Measurements from ENCODE around the gene TRAT1.

The TRAT1 gene, protein sequence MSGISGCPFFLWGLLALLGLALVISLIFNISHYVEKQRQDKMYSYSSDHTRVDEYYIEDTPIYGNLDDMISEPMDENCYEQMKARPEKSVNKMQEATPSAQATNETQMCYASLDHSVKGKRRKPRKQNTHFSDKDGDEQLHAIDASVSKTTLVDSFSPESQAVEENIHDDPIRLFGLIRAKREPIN

DNA sequence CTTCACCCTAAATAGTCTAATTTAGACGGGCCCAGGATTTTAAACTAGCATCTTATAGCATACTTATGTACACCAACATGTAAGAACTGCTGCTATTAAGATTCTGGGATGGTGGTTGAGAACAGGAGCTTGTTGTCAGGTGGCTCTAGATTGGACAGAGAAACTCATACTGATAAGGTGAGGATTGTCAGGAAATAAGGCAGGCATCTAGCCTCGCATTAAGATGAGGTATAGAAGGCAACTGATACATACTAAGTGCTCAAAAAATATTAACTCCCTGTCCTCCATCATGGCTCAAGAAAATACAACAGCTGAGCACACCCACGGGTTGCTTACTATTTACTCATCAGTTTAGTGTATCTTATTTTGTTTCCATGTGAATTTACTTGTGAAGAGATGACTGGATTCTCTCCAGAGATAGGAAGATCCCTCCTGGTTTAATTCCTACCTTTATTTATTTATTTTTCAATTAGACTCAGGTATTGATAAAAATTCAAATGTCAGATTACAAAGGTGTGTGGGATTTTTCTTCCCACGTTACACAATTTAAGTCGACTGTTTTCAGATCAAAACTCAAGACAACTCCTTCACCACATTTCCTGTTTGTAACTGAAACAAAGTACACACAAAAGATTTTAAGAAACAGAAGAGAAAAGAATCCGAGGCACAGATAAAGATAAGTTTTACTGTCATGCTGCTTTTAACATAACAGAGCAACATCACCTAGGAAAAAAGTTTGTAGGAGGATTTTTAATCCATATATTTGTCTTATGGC is at the start of gene TRAT1:
Gene TRAT1, plus strand, starts transcription at position 664 of the 775 bp plus-strand sequence. CDS start 142 bp downstream, outside the sequence.
- Histone ChIP-seq H3K36me3 (ENCODE audit: control insufficient read depth, insufficient read depth, low read length, severe bottlenecking) (no peaks in the 10 kb centered on the region), H3K9me3 (ENCODE audit: control insufficient read depth, low read length) (no peaks in the 10 kb centered on the region), H3K9ac (ENCODE audit: low read length) (no peak within 1 kb of the TSS), H3K4me3 (ENCODE audit: low read length) (no peak within 1 kb of the TSS), H3K4me1 (ENCODE audit: control insufficient read depth, insufficient read depth, low read length) (no peaks in the 10 kb centered on the region), H3K27me3 (replicated peaks; ENCODE audit: control insufficient read depth, insufficient read depth, low read length) (no peaks in the 10 kb centered on the region)
- no peak for DNase-seq (ENCODE audit: low read depth)

DNA sequence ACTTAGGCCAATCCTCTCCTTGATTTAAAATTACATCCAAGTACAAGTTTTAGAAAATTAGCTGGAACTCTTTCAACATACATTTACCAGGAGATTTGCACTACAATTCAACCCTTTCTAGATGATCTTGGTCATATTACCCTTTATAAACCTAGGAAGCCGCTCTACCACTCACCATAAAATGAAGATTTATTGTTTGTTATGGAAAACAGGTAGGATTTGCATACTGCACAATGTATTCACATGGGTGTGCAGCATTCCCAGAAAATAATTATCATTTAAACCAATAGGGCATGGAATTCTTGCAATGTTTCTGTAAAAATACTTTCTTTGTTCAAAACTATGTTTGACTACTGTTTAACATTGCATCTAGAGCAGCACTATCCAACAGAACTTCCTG is 46.9 kb upstream of the TRAT1 start:
- Histone ChIP-seq H3K9ac (ENCODE audit: low read length) (no peak overlapping the region), H3K4me1 (ENCODE audit: control insufficient read depth, insufficient read depth, low read length) (no peaks in the 10 kb centered on the region), H3K36me3 (ENCODE audit: control insufficient read depth, insufficient read depth, low read length, severe bottlenecking) (no peaks in the 10 kb centered on the region), H3K4me3 (ENCODE audit: low read length) (no peak overlapping the region), H3K27me3 (replicated peaks; ENCODE audit: control insufficient read depth, insufficient read depth, low read length) (no peaks in the 10 kb centered on the region), H3K9me3 (ENCODE audit: control insufficient read depth, low read length) (no peaks in the 10 kb centered on the region)
- DNase-seq (ENCODE audit: low read depth), result no peak

DNA sequence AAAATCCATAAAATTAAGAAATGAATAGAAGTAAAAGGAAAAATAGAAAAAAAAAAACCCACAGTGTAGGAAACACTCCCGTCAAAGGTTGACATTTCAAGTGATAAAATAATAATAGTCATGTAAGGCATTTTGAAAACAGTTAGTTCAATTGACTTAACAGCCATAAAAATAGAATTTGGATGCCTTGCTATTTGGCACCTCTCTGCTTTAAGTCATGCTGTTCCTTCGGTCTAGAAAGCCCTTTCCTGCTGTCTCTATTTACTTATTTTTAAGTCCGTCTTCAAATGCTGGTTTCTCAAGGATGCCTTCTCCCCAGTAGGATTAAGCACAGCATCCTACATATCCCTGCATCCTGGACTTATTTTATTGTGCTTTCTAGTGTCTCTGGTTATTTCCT is 43.1 kb upstream of the TRAT1 start:
- Histone ChIP-seq H3K4me1 (ENCODE audit: control insufficient read depth, insufficient read depth, low read length) (no peaks in the 10 kb centered on the region), H3K4me3 (ENCODE audit: low read length) (no peak overlapping the region), H3K36me3 (ENCODE audit: control insufficient read depth, insufficient read depth, low read length, severe bottlenecking) (no peaks in the 10 kb centered on the region), H3K9me3 (ENCODE audit: control insufficient read depth, low read length) (no peaks in the 10 kb centered on the region), H3K9ac (ENCODE audit: low read length) (no peak overlapping the region), H3K27me3 (replicated peaks; ENCODE audit: control insufficient read depth, insufficient read depth, low read length) (no peaks in the 10 kb centered on the region)
- DNase-seq (ENCODE audit: low read depth), result no peak

DNA sequence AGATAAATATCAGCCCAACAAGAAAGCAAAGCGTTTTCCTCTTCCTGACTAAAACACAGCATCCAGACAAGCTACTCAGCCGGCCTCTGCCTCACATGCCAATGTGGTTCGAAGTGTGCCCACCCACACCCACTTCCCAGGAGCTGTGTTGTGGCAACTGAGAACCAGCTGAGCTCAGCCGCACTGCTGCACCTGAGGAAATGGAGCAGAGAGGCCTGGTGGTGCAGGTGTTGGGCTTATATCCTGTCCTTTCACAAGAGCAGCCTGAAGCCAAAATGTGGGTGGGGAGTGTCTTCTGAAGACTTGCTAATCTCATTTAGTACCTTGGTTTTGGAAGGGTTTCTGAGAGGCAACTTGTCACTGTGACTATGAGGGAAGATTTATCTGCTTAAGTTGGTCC is 42.4 kb upstream of the TRAT1 start:
- peaks cover 2% of the 10 kb centered on the region for H3K9me3 ChIP-seq (ENCODE audit: control insufficient read depth, low read length)

DNA sequence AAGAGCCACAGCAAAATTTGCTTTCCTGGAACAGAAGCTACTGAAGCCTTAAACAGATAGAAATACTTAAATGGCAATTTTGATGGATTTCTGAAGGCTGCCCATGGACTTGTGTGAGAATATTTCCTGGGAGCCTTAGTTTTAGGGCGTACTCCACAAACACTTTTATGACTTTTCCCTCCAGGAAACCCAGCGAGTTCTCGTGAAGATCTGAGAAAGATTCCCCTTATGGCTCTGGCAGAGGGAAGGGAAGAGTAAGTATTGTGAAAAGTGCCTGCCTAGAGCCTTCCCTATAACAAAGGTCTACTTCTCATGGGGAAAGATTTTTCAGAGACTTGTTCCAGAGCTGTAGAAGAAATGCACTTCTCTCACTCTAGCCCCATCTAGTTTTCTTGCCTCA is 31.1 kb upstream of the TRAT1 start:
- H3K4me1 ChIP-seq (ENCODE audit: control insufficient read depth, insufficient read depth, low read length), result no peaks in the 10 kb centered on the region
- no peaks in the 10 kb centered on the region for H3K36me3 ChIP-seq (ENCODE audit: control insufficient read depth, insufficient read depth, low read length, severe bottlenecking)

More for the DNA sequence above, 42.4 kb upstream of the TRAT1 start:
- no peak for DNase-seq (ENCODE audit: low read depth)
- Histone ChIP-seq H3K36me3 (ENCODE audit: control insufficient read depth, insufficient read depth, low read length, severe bottlenecking) (no peaks in the 10 kb centered on the region), H3K27me3 (replicated peaks; ENCODE audit: control insufficient read depth, insufficient read depth, low read length) (no peaks in the 10 kb centered on the region), H3K9ac (ENCODE audit: low read length) (no peak overlapping the region), H3K4me3 (ENCODE audit: low read length) (no peak overlapping the region), H3K4me1 (ENCODE audit: control insufficient read depth, insufficient read depth, low read length) (no peaks in the 10 kb centered on the region)

DNA sequence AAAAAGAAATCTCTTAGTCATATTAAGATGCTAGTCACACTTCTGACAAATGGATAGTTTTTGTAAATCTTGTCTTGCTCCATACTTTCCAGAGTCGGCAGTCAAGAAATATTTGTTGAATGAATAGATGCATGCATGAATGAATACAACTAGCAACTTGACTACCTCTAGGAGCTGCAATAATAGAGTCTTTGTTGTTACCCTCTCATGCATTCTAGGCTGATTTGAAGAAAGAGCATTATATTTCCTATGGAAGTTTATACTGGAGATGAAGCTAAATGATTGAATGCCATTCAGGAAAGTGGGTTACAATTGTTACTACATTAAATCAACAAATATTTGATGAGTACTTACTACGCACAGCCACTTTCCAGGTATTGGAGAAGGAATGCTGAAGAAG is 18.1 kb upstream of the TRAT1 start:
- no peak overlapping the region for H3K4me3 ChIP-seq (ENCODE audit: low read length)
- H3K4me1 ChIP-seq (ENCODE audit: control insufficient read depth, insufficient read depth, low read length), result no peaks in the 10 kb centered on the region
- H3K36me3 ChIP-seq (ENCODE audit: control insufficient read depth, insufficient read depth, low read length, severe bottlenecking), result no peaks in the 10 kb centered on the region
- peaks cover 6% of the 10 kb centered on the region for H3K9me3 ChIP-seq (ENCODE audit: control insufficient read depth, low read length)
- no peaks in the 10 kb centered on the region for H3K27me3 ChIP-seq (replicated peaks; ENCODE audit: control insufficient read depth, insufficient read depth, low read length)
- no peak overlapping the region for H3K9ac ChIP-seq (ENCODE audit: low read length)
- DNase-seq (ENCODE audit: low read depth), result no peak

More for the DNA sequence above, 31.1 kb upstream of the TRAT1 start:
- Histone ChIP-seq H3K27me3 (replicated peaks; ENCODE audit: control insufficient read depth, insufficient read depth, low read length) (no peaks in the 10 kb centered on the region), H3K9ac (ENCODE audit: low read length) (no peak overlapping the region), H3K9me3 (ENCODE audit: control insufficient read depth, low read length) (no peaks in the 10 kb centered on the region), H3K4me3 (ENCODE audit: low read length) (no peak overlapping the region)
- DNase-seq (ENCODE audit: low read depth), result no peak

DNA sequence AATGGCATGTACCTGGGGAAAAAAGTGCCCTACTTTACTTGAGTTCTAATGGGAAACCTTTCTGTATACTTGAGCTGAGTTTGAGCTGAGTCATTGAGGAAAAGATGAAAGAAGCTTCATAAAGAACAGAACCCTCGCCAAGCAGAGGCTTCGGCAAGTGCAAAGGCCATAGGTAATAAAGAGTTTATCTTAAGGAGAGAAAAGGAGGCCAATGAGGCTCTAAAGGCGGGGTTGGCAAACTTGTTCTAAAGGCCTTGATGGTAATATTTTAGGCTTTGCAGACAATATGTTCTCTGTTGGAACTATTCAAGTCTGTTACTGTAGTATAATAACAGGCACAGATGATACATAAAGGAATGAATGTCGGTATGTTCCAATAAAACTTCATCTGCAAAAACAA is 17.6 kb upstream of the TRAT1 start:
- Histone ChIP-seq H3K9me3 (ENCODE audit: control insufficient read depth, low read length) (peaks cover 6% of the 10 kb centered on the region), H3K36me3 (ENCODE audit: control insufficient read depth, insufficient read depth, low read length, severe bottlenecking) (no peaks in the 10 kb centered on the region), H3K27me3 (replicated peaks; ENCODE audit: control insufficient read depth, insufficient read depth, low read length) (no peaks in the 10 kb centered on the region), H3K4me1 (ENCODE audit: control insufficient read depth, insufficient read depth, low read length) (no peaks in the 10 kb centered on the region), H3K9ac (ENCODE audit: low read length) (no peak overlapping the region), H3K4me3 (ENCODE audit: low read length) (no peak overlapping the region)
- DNase-seq (ENCODE audit: low read depth), result no peak

DNA sequence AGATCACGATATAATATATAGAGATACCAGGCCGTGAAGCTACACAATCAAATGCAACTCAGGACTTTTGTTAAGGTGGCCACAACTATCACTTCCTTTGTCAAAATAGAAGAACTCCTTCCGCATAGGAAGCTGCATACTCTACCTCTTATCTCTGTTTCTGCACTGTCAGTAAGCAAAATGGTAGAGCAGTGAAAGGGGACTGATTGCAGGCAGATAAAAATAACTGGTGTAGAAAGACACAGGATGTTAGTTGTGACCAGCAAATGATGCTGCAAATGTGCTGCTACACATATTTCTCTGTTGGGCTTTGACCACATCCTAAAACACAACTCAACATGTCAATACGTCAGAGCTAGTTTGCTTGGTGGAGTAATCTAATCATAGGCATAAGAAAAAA is 16.3 kb upstream of the TRAT1 start:
- Histone ChIP-seq H3K9ac (ENCODE audit: low read length) (no peak overlapping the region), H3K4me1 (ENCODE audit: control insufficient read depth, insufficient read depth, low read length) (no peaks in the 10 kb centered on the region), H3K36me3 (ENCODE audit: control insufficient read depth, insufficient read depth, low read length, severe bottlenecking) (no peaks in the 10 kb centered on the region), H3K4me3 (ENCODE audit: low read length) (no peak overlapping the region), H3K9me3 (ENCODE audit: control insufficient read depth, low read length) (peaks cover 6% of the 10 kb centered on the region), H3K27me3 (replicated peaks; ENCODE audit: control insufficient read depth, insufficient read depth, low read length) (no peaks in the 10 kb centered on the region)
- DNase-seq (ENCODE audit: low read depth), result no peak

DNA sequence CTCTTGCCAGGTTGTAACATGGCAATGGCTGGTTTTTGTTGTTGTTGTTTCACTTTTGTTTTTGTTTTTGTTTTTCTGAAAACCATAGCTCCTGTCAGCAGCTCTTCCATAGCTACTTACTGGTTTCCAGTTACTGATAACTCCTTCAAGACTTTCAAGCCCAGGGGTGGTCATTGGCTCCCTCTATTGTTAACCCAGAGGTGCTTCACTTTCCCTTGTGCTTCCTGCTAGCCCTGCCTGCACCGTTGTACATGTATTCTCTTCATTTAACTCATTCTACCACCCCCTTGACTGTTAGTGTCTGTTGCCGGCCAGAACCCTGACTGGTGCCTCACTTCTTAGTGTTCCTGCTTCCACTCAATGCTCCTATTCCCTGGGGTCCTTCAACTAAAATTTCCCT is 4.2 kb upstream of the TRAT1 start:
- H3K27me3 ChIP-seq (replicated peaks; ENCODE audit: control insufficient read depth, insufficient read depth, low read length), result no peaks in the 10 kb centered on the region

DNA sequence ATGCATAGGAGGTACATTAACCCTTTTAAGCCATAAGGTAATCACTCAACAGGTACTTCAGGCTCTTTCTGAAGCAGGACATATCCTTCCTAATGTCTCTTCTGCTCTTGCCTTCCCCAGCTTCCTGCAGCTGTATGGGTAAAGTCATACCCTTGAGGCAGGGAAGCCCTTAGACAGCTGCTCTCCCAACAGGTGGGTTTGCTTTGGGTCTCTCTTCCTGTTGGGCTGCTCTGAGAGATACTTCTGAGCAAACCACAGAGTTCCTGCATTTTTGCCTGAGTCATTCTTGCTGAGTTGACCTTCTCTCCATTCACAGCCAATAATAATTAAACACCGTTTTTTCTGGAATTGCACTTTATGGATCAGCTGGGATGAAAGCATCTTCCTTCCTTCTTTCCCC is 2.0 kb upstream of the TRAT1 start:
- H3K4me3 ChIP-seq (ENCODE audit: low read length), result no peak overlapping the region
- no peaks in the 10 kb centered on the region for H3K36me3 ChIP-seq (ENCODE audit: control insufficient read depth, insufficient read depth, low read length, severe bottlenecking)
- no peaks in the 10 kb centered on the region for H3K9me3 ChIP-seq (ENCODE audit: control insufficient read depth, low read length)
- H3K27me3 ChIP-seq (replicated peaks; ENCODE audit: control insufficient read depth, insufficient read depth, low read length), result no peaks in the 10 kb centered on the region
- no peaks in the 10 kb centered on the region for H3K4me1 ChIP-seq (ENCODE audit: control insufficient read depth, insufficient read depth, low read length)
- no peak for DNase-seq (ENCODE audit: low read depth)
- H3K9ac ChIP-seq (ENCODE audit: low read length), result no peak overlapping the region

More for the DNA sequence above, 4.2 kb upstream of the TRAT1 start:
- Histone ChIP-seq H3K9me3 (ENCODE audit: control insufficient read depth, low read length) (no peaks in the 10 kb centered on the region), H3K9ac (ENCODE audit: low read length) (no peak overlapping the region), H3K4me1 (ENCODE audit: control insufficient read depth, insufficient read depth, low read length) (no peaks in the 10 kb centered on the region), H3K4me3 (ENCODE audit: low read length) (no peak overlapping the region), H3K36me3 (ENCODE audit: control insufficient read depth, insufficient read depth, low read length, severe bottlenecking) (no peaks in the 10 kb centered on the region)
- DNase-seq (ENCODE audit: low read depth), result no peak

DNA sequence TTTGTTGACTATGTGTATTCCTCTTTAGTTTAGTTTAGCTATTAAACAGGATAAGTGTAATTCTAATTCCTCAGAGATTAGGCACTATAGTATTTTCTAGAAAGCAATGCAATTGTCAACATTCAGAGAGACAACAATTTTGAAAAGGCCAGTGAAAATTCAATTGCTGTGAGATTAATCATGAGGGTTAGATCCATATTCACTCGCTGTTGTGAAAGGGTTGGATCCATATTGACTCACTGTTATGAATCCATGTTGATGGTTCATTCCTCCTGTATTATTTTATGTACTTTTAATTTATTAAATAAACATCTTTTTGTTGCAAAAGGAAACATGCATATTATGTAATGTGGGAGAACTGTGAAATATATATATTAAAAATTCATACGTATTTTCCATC is 641 bp downstream of the TRAT1 start:
- H3K4me3 ChIP-seq (ENCODE audit: low read length), result no peak overlapping the region
- DNase-seq (ENCODE audit: low read depth), result no peak
- H3K27me3 ChIP-seq (replicated peaks; ENCODE audit: control insufficient read depth, insufficient read depth, low read length), result no peaks in the 10 kb centered on the region
- no peaks in the 10 kb centered on the region for H3K4me1 ChIP-seq (ENCODE audit: control insufficient read depth, insufficient read depth, low read length)
- H3K36me3 ChIP-seq (ENCODE audit: control insufficient read depth, insufficient read depth, low read length, severe bottlenecking), result no peaks in the 10 kb centered on the region
- H3K9ac ChIP-seq (ENCODE audit: low read length), result no peak overlapping the region
- no peaks in the 10 kb centered on the region for H3K9me3 ChIP-seq (ENCODE audit: control insufficient read depth, low read length)
